PC-9 (cell line): ENCODE results near the gene JADE3. TPM values are rescaled to one million over a fixed set of nuclear protein-coding genes. Genes with fewer than 3 reads are reported as not detected.

Experiments
- BruUV-seq: library from RNA; stranded (reverse); fragments of 400-500 nt; replicated peaks from 2 replicates; lab custom pipeline; 2021; lab: Mats Ljungman, UMichigan
- CTCF ChIA-PET: fragments of 300-600 bp; sonication (Branson Sonifier 250); formaldehyde crosslinking; loops from one replicate; lab custom pipeline; 2022; ENCODE audit warnings: antibody characterized with exemption; lab: Charles Lee
- POLR2A ChIA-PET: fragments of 300-600 bp; sonication (Branson Sonifier 250); formaldehyde crosslinking; loops from one replicate; lab custom pipeline; 2022; ENCODE audit warnings: antibody characterized with exemption; ENCODE audit not compliant: unreplicated experiment; lab: Charles Lee
- DNase-seq, 2 experiments: peaks; one replicate each; pipeline versions ENCODE4 v3.0.0 to v3.0.0-alpha.2; 2015 to 2022; ENCODE audit warnings: mixed read lengths in 1 of 2
- H2AFZ ChIP-seq: fragments of 200-600 bp; sonication (generic); 2 replicates; pipeline ENCODE4 v1.8.1; 2017; ENCODE audit warnings: antibody characterized with exemption
- H3F3A ChIP-seq: fragments of 200-600 bp; sonication (generic); 2 replicates; pipeline ENCODE4 v1.8.1; 2017; ENCODE audit warnings: antibody characterized with exemption, mild to moderate bottlenecking, low read depth; ENCODE audit not compliant: insufficient read depth
- H3K27ac ChIP-seq: fragments of 200-600 bp; sonication (generic); 2 replicates; pipeline ENCODE4 v1.6.1; 2016; ENCODE audit warnings: mixed run types
- H3K27me3 ChIP-seq: fragments of 200-600 bp; sonication (generic); 2 replicates; pipeline ENCODE4 v1.6.1; 2016; ENCODE audit warnings: low read depth, mixed run types; ENCODE audit not compliant: insufficient read depth
- H3K36me3 ChIP-seq: fragments of 200-600 bp; sonication (generic); 2 replicates; pipeline ENCODE4 v1.6.1; 2016; ENCODE audit warnings: low read depth, mixed run types
- H3K4me1 ChIP-seq: fragments of 200-600 bp; sonication (generic); replicated peaks from 2 replicates; pipeline ENCODE4 v1.6.1; 2016; ENCODE audit warnings: mixed run types; ENCODE audit not compliant: insufficient read depth
- H3K4me2 ChIP-seq: fragments of 200-600 bp; sonication (generic); 2 replicates; pipeline ENCODE4 v1.6.1; 2017; ENCODE audit warnings: mixed run types
- H3K4me3 ChIP-seq: fragments of 200-600 bp; sonication (generic); 2 replicates; pipeline ENCODE4 v1.6.1; 2016; ENCODE audit warnings: mixed run types
- H3K79me2 ChIP-seq: fragments of 200-600 bp; sonication (generic); 2 replicates; pipeline ENCODE4 v1.6.1; 2017; ENCODE audit warnings: low read depth, mixed run types
- H3K9me2 ChIP-seq: fragments of 200-600 bp; sonication (generic); 2 replicates; pipeline ENCODE4 v1.8.1; 2017; ENCODE audit warnings: mild to moderate bottlenecking; ENCODE audit not compliant: insufficient read depth
- H3K9me3 ChIP-seq: fragments of 200-600 bp; sonication (generic); 2 replicates; pipeline ENCODE4 v1.8.1; 2016; ENCODE audit warnings: low read depth; ENCODE audit not compliant: insufficient read depth
- H4K20me1 ChIP-seq: fragments of 200-600 bp; sonication (generic); 2 replicates; pipeline ENCODE4 v1.8.1; 2017; ENCODE audit not compliant: insufficient read depth
- EZH2 ChIP-seq: fragments of 200-600 bp; sonication (generic); IDR thresholded peaks from 2 replicates; pipeline ENCODE4 v1.8.0; 2017; ENCODE audit warnings: antibody characterized with exemption, low read depth
- intact Hi-C: fragments of 100-400 bp; cut with micrococcal nuclease; formaldehyde crosslinking; loops from one replicate; pipeline ENCODE4 v1.10.0; 2022; ENCODE audit not compliant: unreplicated experiment
- total RNA-seq: library from RNA; stranded (reverse); gene quantifications from 2 replicates; pipeline ENCODE4 v1.2.3, GENCODE V29; 2021
- TF ChIP-seq, protein P1 (sequence below): fragments of 200-600 bp; sonication (generic); conservative IDR thresholded peaks from 2 replicates; pipeline ENCODE4 v1.6.1; 2017; ENCODE audit warnings: mixed run types, antibody characterized with exemption, mild to moderate bottlenecking, moderate library complexity

JADE3 gene
- total RNA-seq, 1 experiment from 2014 or later: 10.9 TPM

DNA sequence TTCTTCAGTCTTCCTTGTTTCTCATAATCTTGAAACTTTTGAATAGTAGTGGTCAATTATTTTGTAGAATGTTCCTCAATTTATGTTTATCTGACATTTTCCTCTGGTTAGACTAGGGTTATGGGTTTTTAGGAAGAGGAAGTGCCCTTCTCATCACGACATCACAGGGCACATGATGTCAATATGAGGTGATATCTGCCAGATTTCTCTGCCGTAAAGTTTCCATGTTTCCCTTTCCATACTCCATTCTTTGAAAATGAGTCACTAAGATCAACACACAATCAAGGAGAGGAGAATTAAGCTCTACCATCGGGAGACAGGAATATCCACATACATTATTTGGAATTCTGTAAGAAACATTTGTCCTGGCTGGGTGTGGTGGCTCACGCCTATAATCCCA lies 46.9 kb upstream of the JADE3 start:
- H3K27ac ChIP-seq: no peak overlapping the region
- POLR2A ChIA-PET: no interaction called here
- H3K4me3 ChIP-seq: no peak overlapping the region

DNA sequence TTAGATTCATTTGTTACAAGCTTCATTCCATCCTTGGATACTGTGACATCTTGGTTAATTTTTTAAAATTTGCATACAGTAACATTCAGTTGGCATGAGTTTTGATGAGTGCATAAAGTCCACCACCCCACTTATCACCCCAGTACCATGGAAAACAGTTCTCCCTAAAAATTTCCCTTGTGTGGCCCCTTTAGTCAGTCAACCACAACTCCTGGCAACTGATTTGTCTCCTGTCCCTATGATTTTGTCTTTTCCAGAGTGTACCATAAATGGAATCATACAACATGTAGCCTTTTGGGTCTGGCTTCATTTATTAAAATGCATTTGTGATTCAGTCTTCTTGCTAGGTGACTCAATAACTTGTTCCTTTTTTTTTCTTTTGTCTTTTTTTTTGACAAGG lies 45.5 kb upstream of the JADE3 start:
- Histone ChIP-seq H3K4me1 (no peaks in the 10 kb centered on the region), H3K4me2 (no peak overlapping the region), H3K9me3 (no peaks in the 10 kb centered on the region), H3K36me3 (no peaks in the 10 kb centered on the region), H3K79me2 (no peaks in the 10 kb centered on the region), H2AFZ (no peak overlapping the region), H3F3A (no peaks in the 10 kb centered on the region), H3K27me3 (no peaks in the 10 kb centered on the region), H3K4me3 (no peak overlapping the region), H3K27ac (no peak overlapping the region), H3K9me2 (no peaks in the 10 kb centered on the region), H4K20me1 (no peaks in the 10 kb centered on the region)
- intact Hi-C loops: no loop called here
- BruUV-seq: no TSS peak
- POLR2A ChIA-PET: no interaction called here
- DNase-seq: no peak
- TF ChIP-seq, protein P1, sequence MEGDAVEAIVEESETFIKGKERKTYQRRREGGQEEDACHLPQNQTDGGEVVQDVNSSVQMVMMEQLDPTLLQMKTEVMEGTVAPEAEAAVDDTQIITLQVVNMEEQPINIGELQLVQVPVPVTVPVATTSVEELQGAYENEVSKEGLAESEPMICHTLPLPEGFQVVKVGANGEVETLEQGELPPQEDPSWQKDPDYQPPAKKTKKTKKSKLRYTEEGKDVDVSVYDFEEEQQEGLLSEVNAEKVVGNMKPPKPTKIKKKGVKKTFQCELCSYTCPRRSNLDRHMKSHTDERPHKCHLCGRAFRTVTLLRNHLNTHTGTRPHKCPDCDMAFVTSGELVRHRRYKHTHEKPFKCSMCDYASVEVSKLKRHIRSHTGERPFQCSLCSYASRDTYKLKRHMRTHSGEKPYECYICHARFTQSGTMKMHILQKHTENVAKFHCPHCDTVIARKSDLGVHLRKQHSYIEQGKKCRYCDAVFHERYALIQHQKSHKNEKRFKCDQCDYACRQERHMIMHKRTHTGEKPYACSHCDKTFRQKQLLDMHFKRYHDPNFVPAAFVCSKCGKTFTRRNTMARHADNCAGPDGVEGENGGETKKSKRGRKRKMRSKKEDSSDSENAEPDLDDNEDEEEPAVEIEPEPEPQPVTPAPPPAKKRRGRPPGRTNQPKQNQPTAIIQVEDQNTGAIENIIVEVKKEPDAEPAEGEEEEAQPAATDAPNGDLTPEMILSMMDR: no peak
- TF ChIP-seq EZH2: no peak
- CTCF ChIA-PET: no interaction called here

More for the DNA sequence above, 46.9 kb upstream of the JADE3 start:
- Histone ChIP-seq H2AFZ (no peak overlapping the region), H3K9me3 (no peaks in the 10 kb centered on the region), H3K79me2 (no peaks in the 10 kb centered on the region), H3K4me2 (no peak overlapping the region), H3K36me3 (no peaks in the 10 kb centered on the region), H3K4me1 (no peaks in the 10 kb centered on the region), H3K9me2 (no peaks in the 10 kb centered on the region), H3F3A (no peaks in the 10 kb centered on the region), H4K20me1 (no peaks in the 10 kb centered on the region), H3K27me3 (no peaks in the 10 kb centered on the region)
- TF ChIP-seq, protein P1: no peak
- no peak for TF ChIP-seq EZH2
- BruUV-seq: no TSS peak
- no peak for DNase-seq
- CTCF ChIA-PET: interaction anchor here (0.5 kb wide), 1 partner anchor 114 kb away, joined by 3 read pairs; no protein-coding TSS in a partner anchor
- intact Hi-C loops: no loop called here

DNA sequence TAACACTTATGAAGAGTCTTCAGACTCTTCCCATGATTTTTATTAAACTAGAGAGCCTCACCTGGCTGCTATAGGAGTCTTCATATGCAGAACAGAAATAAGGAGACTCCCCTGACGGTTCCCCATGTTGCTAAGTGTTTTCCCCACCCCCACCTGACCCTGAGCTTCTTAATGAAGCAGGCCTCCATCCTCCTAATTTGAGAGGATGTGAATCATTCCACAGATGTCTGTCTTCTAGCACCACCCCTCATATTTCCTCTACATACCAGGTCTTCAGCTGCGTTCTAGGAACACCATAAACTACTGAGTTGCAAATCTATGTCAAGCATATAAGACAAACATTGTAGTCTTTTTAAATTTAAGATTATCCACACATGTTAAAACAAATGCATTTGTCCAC lies 38.5 kb upstream of the JADE3 start:
- POLR2A ChIA-PET: no interaction called here
- BruUV-seq: no TSS peak
- Histone ChIP-seq H3F3A (no peaks in the 10 kb centered on the region), H3K79me2 (no peaks in the 10 kb centered on the region), H3K4me1 (no peaks in the 10 kb centered on the region), H4K20me1 (no peaks in the 10 kb centered on the region), H2AFZ (no peak overlapping the region), H3K27me3 (no peaks in the 10 kb centered on the region), H3K36me3 (no peaks in the 10 kb centered on the region), H3K9me3 (no peaks in the 10 kb centered on the region), H3K27ac (no peak overlapping the region), H3K4me3 (no peak overlapping the region), H3K4me2 (no peak overlapping the region), H3K9me2 (no peaks in the 10 kb centered on the region)
- intact Hi-C loops: no loop called here
- CTCF ChIA-PET: no interaction called here
- no peak for TF ChIP-seq EZH2
- TF ChIP-seq, protein P1: no peak
- DNase-seq: no peak
